ENCODE measurements around the gene HINT1. TPM values are rescaled to one million over a fixed set of nuclear protein-coding genes. Genes with fewer than 3 reads are reported as not detected.
"Not testable (repeated sequence)": the region's sequence is repeated elsewhere in the genome, so short reads cannot be mapped to it uniquely, and the experiment has no call there.

HINT1 gene
- total and polyA plus RNA-seq, 2 of the 4 experiments (the other 2 are of a cell fraction): 179 to 352 TPM

DNA sequence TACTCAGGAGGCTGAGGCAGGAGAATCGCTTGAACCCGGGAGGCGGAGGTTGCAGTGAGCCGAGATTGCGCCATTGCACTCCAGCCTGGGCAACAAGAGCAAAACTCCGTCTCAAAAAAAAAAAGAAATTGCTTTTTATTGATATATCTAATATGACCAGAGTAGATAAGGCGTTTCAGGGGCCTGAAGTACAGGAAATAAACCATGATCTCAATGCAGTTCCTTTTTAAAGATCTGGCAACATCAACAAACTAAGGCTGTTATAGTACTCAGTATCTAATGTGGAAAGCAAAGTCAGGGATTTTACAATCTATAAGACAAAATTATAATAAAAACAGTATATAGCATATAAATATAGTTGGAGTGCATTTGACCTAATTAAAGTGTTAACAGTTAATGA, 28.8 kb upstream of the HINT1 start:
- H3K4me1 ChIP-seq (ENCODE audit: control insufficient read depth, insufficient read depth, low read length); H3K9me3 ChIP-seq (ENCODE audit: control insufficient read depth, insufficient read depth, low read length); H2BK5ac ChIP-seq (ENCODE audit: low read depth, low read length, poor library complexity, severe bottlenecking); dilution Hi-C loops (cut with HindIII; ENCODE audit: low sequenced_read_pairs, unreplicated experiment); H3K4ac ChIP-seq (ENCODE audit: low read depth, low read length); H2AK9ac ChIP-seq (replicated peaks; ENCODE audit: low read depth, low read length, poor library complexity); H3K27ac ChIP-seq (ENCODE audit: insufficient read depth, low read length); H3K14ac ChIP-seq (replicated peaks; ENCODE audit: low read depth, low read length); H3K18ac ChIP-seq (ENCODE audit: low read depth, low read length); H3K27me3 ChIP-seq (ENCODE audit: control insufficient read depth, insufficient read depth, low read length); H3K4me3 ChIP-seq (ENCODE audit: insufficient read depth, low read depth, low read length); DNase-seq; H2AFZ ChIP-seq (replicated peaks; ENCODE audit: low read length, poor library complexity); H3K79me1 ChIP-seq (ENCODE audit: low read depth in 1 of 2, low read length in 2 of 2); H2BK20ac ChIP-seq (ENCODE audit: low read depth, low read length); H3K56ac ChIP-seq (ENCODE audit: extremely low read depth, insufficient read depth, low read length); H3K4me2 ChIP-seq (ENCODE audit: low read depth, low read length); in situ Hi-C loops (cut with MboI; ENCODE audit: low sequenced_read_pairs); H3K23ac ChIP-seq (ENCODE audit: low read depth, low read length); CTCF ChIA-PET; H2AK5ac ChIP-seq (ENCODE audit: low read depth, low read length); H2BK120ac ChIP-seq (ENCODE audit: low read depth, low read length); intact Hi-C loops (cut with micrococcal nuclease); BruUV-seq (replicated peaks); H4K5ac ChIP-seq (ENCODE audit: low read depth, low read length); H3K9me1 ChIP-seq (ENCODE audit: insufficient read depth, low read length); H4K20me1 ChIP-seq (ENCODE audit: insufficient read depth, low read length); ATAC-seq (ENCODE audit: low read depth); H3K9ac ChIP-seq (ENCODE audit: low read depth, low read length); H4K8ac ChIP-seq (ENCODE audit: low read depth in 2 of 2, low read length in 2 of 2); H4K91ac ChIP-seq (ENCODE audit: insufficient read depth, low read depth, low read length); H2BK15ac ChIP-seq (ENCODE audit: low read depth, low read length); H3K36me3 ChIP-seq (ENCODE audit: control insufficient read depth, insufficient read depth, low read length): not testable (repeated sequence)
- POLR2A ChIA-PET (ENCODE audit: unreplicated experiment): interaction anchor here (0.7 kb wide), 1 partner anchor 1106 kb away, joined by 5 read pairs; no protein-coding TSS in a partner anchor
- WGBS, 2 experiments (ENCODE audit: extremely low coverage in 2 of 2, insufficient read length in 1 of 2): no CpG with 5 or more reads among the region's 7 CpGs
